Body of pancreas (tissue), 4 donors: ENCODE results near the gene IQCC.

ENCODE experiments used
- CTCF ChIP-seq, 7 experiments: fragments of 450-650 bp in 4 of 7; fragments of 200-600 bp in 3 of 7; sonication (generic) in 3 of 7; IDR thresholded peaks; one replicate each; pipeline ENCODE4 v1.5.1; 2016 to 2019; ENCODE audit warnings: antibody characterized with exemption in 7 of 7
- POLR2A ChIP-seq, 3 donors: fragments of 450-650 bp; IDR thresholded peaks; one replicate each; pipeline ENCODE4 v1.6.1; 2016; ENCODE audit warnings: antibody characterized with exemption in 3 of 3, mild to moderate bottlenecking in 2 of 3

GRCh38 chr1:32231843-32232432 is 26.5 kb downstream of the IQCC start:
- no peak for TF ChIP-seq CTCF (IDR thresholded peaks at IDR 0.05)
- TF ChIP-seq POLR2A (IDR thresholded peaks at IDR 0.05) = no peak
